OCI-LY3 (cell line): ENCODE data around the gene SRRM1.

Source experiments
- EZH2phosphoT487 ChIP-seq: fragments of 200-600 bp; shearing (Covaris generic); IDR thresholded peaks from 2 replicates; pipeline ENCODE4 v1.6.1; 2018; ENCODE audit warnings: antibody characterized with exemption, mixed run types, low read depth
- TF ChIP-seq, protein P1 (sequence below): fragments of 200-600, 300-600 bp; sonication (generic); IDR thresholded peaks from 2 replicates; pipeline ENCODE4 v1.5.1; 2014; ENCODE audit warnings: antibody characterized with exemption, low read length, low read depth

DNA sequence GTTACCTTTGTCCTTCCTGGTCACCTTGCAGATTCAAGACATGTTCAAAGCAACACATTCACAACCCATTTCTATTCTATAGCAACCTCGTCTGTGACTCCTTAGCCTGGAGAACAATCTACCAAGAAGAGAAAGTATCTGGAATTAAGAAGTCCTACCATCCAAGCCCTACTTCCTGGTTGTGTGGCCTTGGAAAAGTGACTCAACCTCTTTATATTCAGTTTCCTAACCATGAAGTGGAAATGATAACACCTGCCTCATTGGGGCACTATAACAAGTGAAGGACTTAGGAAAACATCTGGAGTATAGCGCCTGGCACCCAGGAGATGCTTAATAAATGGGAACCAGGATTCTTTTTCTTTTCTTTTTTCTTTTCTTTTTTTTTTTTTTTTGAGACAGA, 36.5 kb upstream of the SRRM1 start:
- TF ChIP-seq, protein P1, sequence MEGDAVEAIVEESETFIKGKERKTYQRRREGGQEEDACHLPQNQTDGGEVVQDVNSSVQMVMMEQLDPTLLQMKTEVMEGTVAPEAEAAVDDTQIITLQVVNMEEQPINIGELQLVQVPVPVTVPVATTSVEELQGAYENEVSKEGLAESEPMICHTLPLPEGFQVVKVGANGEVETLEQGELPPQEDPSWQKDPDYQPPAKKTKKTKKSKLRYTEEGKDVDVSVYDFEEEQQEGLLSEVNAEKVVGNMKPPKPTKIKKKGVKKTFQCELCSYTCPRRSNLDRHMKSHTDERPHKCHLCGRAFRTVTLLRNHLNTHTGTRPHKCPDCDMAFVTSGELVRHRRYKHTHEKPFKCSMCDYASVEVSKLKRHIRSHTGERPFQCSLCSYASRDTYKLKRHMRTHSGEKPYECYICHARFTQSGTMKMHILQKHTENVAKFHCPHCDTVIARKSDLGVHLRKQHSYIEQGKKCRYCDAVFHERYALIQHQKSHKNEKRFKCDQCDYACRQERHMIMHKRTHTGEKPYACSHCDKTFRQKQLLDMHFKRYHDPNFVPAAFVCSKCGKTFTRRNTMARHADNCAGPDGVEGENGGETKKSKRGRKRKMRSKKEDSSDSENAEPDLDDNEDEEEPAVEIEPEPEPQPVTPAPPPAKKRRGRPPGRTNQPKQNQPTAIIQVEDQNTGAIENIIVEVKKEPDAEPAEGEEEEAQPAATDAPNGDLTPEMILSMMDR: no peak
- no peak for TF ChIP-seq EZH2phosphoT487
